ENCODE measurements around the gene CLTCL1. TPM values are rescaled to one million over a fixed set of nuclear protein-coding genes. Genes with fewer than 3 reads are reported as not detected.

The CLTCL1 gene
- total RNA-seq, 2 experiments from 2014 or later: 0.68 to 1.2 TPM

- Mint-ChIP-seq H3K27ac (no peak overlapping the region), H3K4me3 (no peak overlapping the region), H3K4me1 (peaks cover 22% of the 10 kb centered on the region), H3K27me3 (no peaks in the 10 kb centered on the region), H3K36me3 (no peaks in the 10 kb centered on the region), H3K9me3 (ENCODE audit: low read depth) (no peaks in the 10 kb centered on the region)
- CTCF ChIA-PET: interaction anchor here (0.9 to 1.3 kb wide), 4 partner anchors 10 to 295 kb away, joined by 3 to 6 read pairs (median 4); no protein-coding TSS in a partner anchor
- ATAC-seq (no peak), DNase-seq (no peak)
These were observed 108.9 kb downstream of the CLTCL1 start for GRCh38 chr22:19182472-19183157.

- CTCF ChIA-PET: interaction anchor here (0.9 to 1.3 kb wide), 4 partner anchors 11 to 296 kb away, joined by 3 to 6 read pairs (median 4); no protein-coding TSS in a partner anchor
- Mint-ChIP-seq H3K9me3 (ENCODE audit: low read depth) (no peaks in the 10 kb centered on the region), H3K27me3 (no peaks in the 10 kb centered on the region), H3K27ac (peak overlapping the region; percentile 8), H3K4me1 (peaks cover 24% of the 10 kb centered on the region), H3K36me3 (no peaks in the 10 kb centered on the region), H3K4me3 (no peak overlapping the region)
- DNase-seq (no peak), ATAC-seq (no peak)
These were observed 109.6 kb downstream of the CLTCL1 start for GRCh38 chr22:19181786-19182471.

GRCh38 chr22:19180740-19181410, 110.6 kb downstream of the CLTCL1 start:
- Mint-ChIP-seq H3K27ac (no peak overlapping the region), H3K36me3 (no peaks in the 10 kb centered on the region), H3K4me3 (no peak overlapping the region), H3K9me3 (ENCODE audit: low read depth) (no peaks in the 10 kb centered on the region), H3K27me3 (no peaks in the 10 kb centered on the region), H3K4me1 (peaks cover 28% of the 10 kb centered on the region)
- no peak for DNase-seq
- no peak for ATAC-seq
- CTCF ChIA-PET: interaction anchor here (2.1 to 2.3 kb wide), 2 partner anchors 35 to 297 kb away, joined by 6 to 16 read pairs; no protein-coding TSS in a partner anchor

GRCh38 chr22:19180234-19180633, 111.3 kb downstream of the CLTCL1 start:
- Mint-ChIP-seq H3K9me3 (ENCODE audit: low read depth) (no peaks in the 10 kb centered on the region), H3K4me3 (no peak overlapping the region), H3K27ac (no peak overlapping the region), H3K27me3 (no peaks in the 10 kb centered on the region), H3K4me1 (peaks cover 28% of the 10 kb centered on the region), H3K36me3 (no peaks in the 10 kb centered on the region)
- ATAC-seq (no peak), DNase-seq (no peak)
- CTCF ChIA-PET: interaction anchor here (0.8 to 2.3 kb wide), 10 partner anchors 11 to 776 kb away, joined by 3 to 17 read pairs (median 6); partner anchors contain the start of gene ESS2

- Mint-ChIP-seq H3K4me1 (peaks cover 28% of the 10 kb centered on the region), H3K4me3 (peak overlapping the region; percentile 77), H3K27ac (peak overlapping the region; percentile 73), H3K27me3 (no peaks in the 10 kb centered on the region), H3K36me3 (no peaks in the 10 kb centered on the region), H3K9me3 (ENCODE audit: low read depth) (no peaks in the 10 kb centered on the region)
- DNase-seq: peak; percentile 77
- ATAC-seq: peak; percentile 48
- CTCF ChIA-PET: interaction anchor here (0.8 to 2.3 kb wide), 21 partner anchors 12 to 776 kb away, joined by 3 to 17 read pairs (median 5); partner anchors contain the start of genes CDC45, CLTCL1, DGCR2 and ESS2
These were observed 111.9 kb downstream of the CLTCL1 start for GRCh38 chr22:19179497-19180048.

- CTCF ChIA-PET: interaction anchor here (1.0 to 2.3 kb wide), 20 partner anchors 12 to 777 kb away, joined by 3 to 17 read pairs (median 5); partner anchors contain the start of genes CDC45, CLTCL1, DGCR2 and ESS2
- DNase-seq (peak; percentile 90), ATAC-seq (peak; percentile 82)
- Mint-ChIP-seq H3K9me3 (ENCODE audit: low read depth) (no peaks in the 10 kb centered on the region), H3K4me1 (peaks cover 31% of the 10 kb centered on the region), H3K27me3 (no peaks in the 10 kb centered on the region), H3K4me3 (peak within 1 kb of the TSS; percentile 77), H3K36me3 (no peaks in the 10 kb centered on the region), H3K27ac (peak within 1 kb of the TSS; percentile 73)
These were observed 112.6 kb downstream of the CLTCL1 start, which contains the start of gene SLC25A1 for GRCh38 chr22:19178657-19179496. Gene SLC25A1 (minus strand): TSS chr22:19178736. CDS start chr22:19178673, 63 bp downstream.

- no peaks in the 10 kb centered on the region for H3K9me3 Mint-ChIP-seq (ENCODE audit: low read depth)
- peak overlapping the region; percentile 66 for H3K4me3 Mint-ChIP-seq
- H3K27me3 Mint-ChIP-seq: no peaks in the 10 kb centered on the region
- H3K27ac Mint-ChIP-seq: no peak overlapping the region
- CTCF ChIA-PET: interaction anchor here (1.0 to 2.2 kb wide), 9 partner anchors 17 to 452 kb away, joined by 3 to 17 read pairs (median 7); partner anchors contain the start of genes CDC45, CLTCL1, DGCR2 and ESS2
- peaks cover 38% of the 10 kb centered on the region for H3K4me1 Mint-ChIP-seq
- H3K36me3 Mint-ChIP-seq: no peaks in the 10 kb centered on the region
- peak; percentile 69 for ATAC-seq
- peak; percentile 67 for DNase-seq
These were observed 113.4 kb downstream of the CLTCL1 start for GRCh38 chr22:19178065-19178656.

- DNase-seq: no peak
- no peak for ATAC-seq
- peaks cover 43% of the 10 kb centered on the region for H3K4me1 Mint-ChIP-seq
- H3K4me3 Mint-ChIP-seq: peak overlapping the region; percentile 66
- no peaks in the 10 kb centered on the region for H3K27me3 Mint-ChIP-seq
- H3K27ac Mint-ChIP-seq: no peak overlapping the region
- H3K9me3 Mint-ChIP-seq (ENCODE audit: low read depth): no peaks in the 10 kb centered on the region
- CTCF ChIA-PET: interaction anchor here (1.0 to 2.1 kb wide), 2 partner anchors 33 to 115 kb away, joined by 3 to 9 read pairs; partner anchors contain the start of genes CLTCL1 and ESS2
- no peaks in the 10 kb centered on the region for H3K36me3 Mint-ChIP-seq
These were observed 114.1 kb downstream of the CLTCL1 start for GRCh38 chr22:19177164-19178064.

- Mint-ChIP-seq H3K36me3 (no peaks in the 10 kb centered on the region), H3K9me3 (ENCODE audit: low read depth) (no peaks in the 10 kb centered on the region), H3K4me1 (peaks cover 41% of the 10 kb centered on the region), H3K4me3 (peak overlapping the region; percentile 66), H3K27ac (no peak overlapping the region), H3K27me3 (no peaks in the 10 kb centered on the region)
- CTCF ChIA-PET: no interaction called here
- DNase-seq (no peak), ATAC-seq (no peak)
These were observed 114.8 kb downstream of the CLTCL1 start for GRCh38 chr22:19176732-19177131.

GRCh38 chr22:19176175-19176643, 115.3 kb downstream of the CLTCL1 start:
- Mint-ChIP-seq H3K4me3 (no peak overlapping the region), H3K27ac (no peak overlapping the region), H3K4me1 (peaks cover 37% of the 10 kb centered on the region), H3K9me3 (ENCODE audit: low read depth) (no peaks in the 10 kb centered on the region), H3K36me3 (no peaks in the 10 kb centered on the region), H3K27me3 (no peaks in the 10 kb centered on the region)
- no peak for DNase-seq
- no peak for ATAC-seq
- CTCF ChIA-PET: no interaction called here

- Mint-ChIP-seq H3K9me3 (ENCODE audit: low read depth) (no peaks in the 10 kb centered on the region), H3K27ac (no peak overlapping the region), H3K4me1 (peaks cover 39% of the 10 kb centered on the region), H3K4me3 (peak overlapping the region; percentile 15), H3K27me3 (peaks cover 2% of the 10 kb centered on the region), H3K36me3 (no peaks in the 10 kb centered on the region)
- CTCF ChIA-PET: no interaction called here
- ATAC-seq (no peak), DNase-seq (no peak)
These were observed 115.8 kb downstream of the CLTCL1 start for GRCh38 chr22:19175602-19176174.
